HEK293 (cell line): ENCODE measurements around the gene AATK.

Experiments used
- CTCF ChIA-PET: fragments of 350-600 bp; formaldehyde crosslinking; extraction: SDS; loops from one replicate; lab custom pipeline; 2021; ENCODE audit warnings: antibody characterized with exemption; lab: Yijun Ruan, JAX
- POLR2A ChIA-PET: fragments of 300-600 bp; formaldehyde crosslinking; extraction: SDS; loops from one replicate; lab custom pipeline; 2020; ENCODE audit warnings: antibody characterized with exemption, inconsistent platforms; lab: Yijun Ruan, JAX
- H3K27ac ChIP-seq: fragments of 200-500 bp; sonication (Bioruptor generic); 2 replicates; pipeline ENCODE4 v1.5.1; 2014; ENCODE audit warnings: low read depth, low read length, control low read depth, inconsistent platforms; ENCODE audit errors: extremely low read depth
- H3K36me3 ChIP-seq, 2 experiments: fragments of 200-500 bp in 1 of 2; sonication (Bioruptor generic) in 1 of 2; 1 replicate in 1 of 2; 2 replicates in 1 of 2; pipeline ENCODE4 v1.5.1; 2014 to 2017; ENCODE audit warnings: inconsistent platforms in 2 of 2, low read length in 2 of 2; ENCODE audit not compliant: control insufficient read depth in 2 of 2, insufficient read depth in 1 of 2
- H3K4me1 ChIP-seq: fragments of 200-500 bp; sonication (Bioruptor generic); 2 replicates; pipeline ENCODE4 v1.5.1; 2014; ENCODE audit warnings: mild to moderate bottlenecking, low read length, inconsistent platforms; ENCODE audit not compliant: control insufficient read depth, insufficient read depth
- H3K4me3 ChIP-seq: 2 replicates; pipeline ENCODE4 v1.5.1; 2011; ENCODE audit warnings: low read depth, mild to moderate bottlenecking, control low read depth, low read length, moderate library complexity
- H3K9me3 ChIP-seq: fragments of 200-500 bp; sonication (Bioruptor generic); 2 replicates; pipeline ENCODE4 v1.5.1; 2014; ENCODE audit warnings: low read depth, low read length, inconsistent platforms; ENCODE audit not compliant: control insufficient read depth, insufficient read depth
- KLF1 ChIP-seq: fragments of 450-650 bp; formaldehyde crosslinking; IDR thresholded peaks from 2 replicates; pipeline ENCODE4 v1.5.1; 2016; ENCODE audit warnings: missing biosample characterization, missing genetic modification characterization
- MYNN ChIP-seq: fragments of 450-650 bp; formaldehyde crosslinking; IDR thresholded peaks from 2 replicates; pipeline ENCODE4 v1.5.1; 2016; ENCODE audit warnings: missing biosample characterization, missing genetic modification characterization, borderline replicate concordance
- SP2 ChIP-seq: fragments of 450-650 bp; formaldehyde crosslinking; IDR thresholded peaks from 2 replicates; pipeline ENCODE4 v1.5.1; 2016; ENCODE audit warnings: missing biosample characterization, missing genetic modification characterization
- ZBTB48 ChIP-seq: fragments of 450-650 bp; formaldehyde crosslinking; IDR thresholded peaks from 2 replicates; pipeline ENCODE4 v1.5.1; 2016; ENCODE audit warnings: missing biosample characterization, missing genetic modification characterization
- ZFP3 ChIP-seq: fragments of 450-650 bp; formaldehyde crosslinking; IDR thresholded peaks from 2 replicates; pipeline ENCODE4 v1.5.1; 2016; ENCODE audit warnings: low read depth, missing biosample characterization, missing genetic modification characterization
- ZFP69B ChIP-seq: fragments of 450-650 bp; formaldehyde crosslinking; IDR thresholded peaks from 2 replicates; pipeline ENCODE4 v1.5.1; 2016; ENCODE audit warnings: missing biosample characterization, missing genetic modification characterization
- TF ChIP-seq, protein P1 (sequence below): fragments of 450-650 bp; formaldehyde crosslinking; IDR thresholded peaks from 2 replicates; pipeline ENCODE4 v1.5.1; 2016; ENCODE audit warnings: missing biosample characterization, missing genetic modification characterization
- TF ChIP-seq, protein P2 (sequence below): fragments of 450-650 bp; formaldehyde crosslinking; IDR thresholded peaks from 2 replicates; pipeline ENCODE4 v1.5.1; 2017; ENCODE audit warnings: missing biosample characterization, missing genetic modification characterization
- TF ChIP-seq, protein P3 (sequence below): fragments of 450-650 bp; formaldehyde crosslinking; IDR thresholded peaks from 2 replicates; pipeline ENCODE4 v1.5.1; 2016; ENCODE audit warnings: missing biosample characterization, missing genetic modification characterization

Gene AATK

DNA sequence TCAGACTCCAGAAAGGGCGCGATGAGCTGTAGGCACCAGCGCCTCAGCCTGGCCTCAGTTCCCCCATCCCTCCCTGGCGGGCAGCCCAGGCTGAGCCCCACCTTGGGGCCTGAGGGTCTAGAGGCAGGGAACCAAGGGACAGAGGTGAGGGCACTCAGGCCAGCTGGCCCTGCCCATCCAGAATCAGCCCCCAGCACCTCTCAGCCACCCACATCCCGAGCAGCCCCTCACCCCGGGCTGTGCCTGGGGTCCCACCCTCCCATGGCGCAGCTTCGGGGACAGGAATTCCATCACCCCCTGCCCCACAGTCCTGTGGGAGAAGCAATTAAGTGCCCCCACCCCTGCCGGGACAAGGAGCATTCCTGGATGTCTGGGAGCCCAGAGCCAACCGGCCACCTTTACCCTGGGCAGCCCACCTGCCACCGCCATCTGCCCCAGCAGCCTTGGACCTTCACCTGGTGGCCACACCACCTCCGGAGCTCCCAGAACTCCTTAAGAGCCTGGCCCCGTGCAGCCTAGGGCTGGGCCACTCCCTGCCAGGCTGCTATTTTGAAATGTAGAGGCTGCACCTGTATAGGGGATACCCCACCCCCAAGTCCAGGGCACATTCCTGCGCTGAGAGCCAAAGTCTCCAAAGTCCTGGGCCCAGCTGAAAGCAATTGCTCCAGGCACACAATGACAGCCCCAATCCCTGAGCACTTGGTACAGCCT lies 34.4 kb downstream of the AATK start:
- Histone ChIP-seq H3K4me3 (no peak overlapping the region), H3K27ac (no peak overlapping the region), H3K4me1 (no peaks in the 10 kb centered on the region), H3K36me3 (no peaks in the 10 kb centered on the region)
- POLR2A ChIA-PET: interaction anchor here (0.6 kb wide), 1 partner anchor 126 kb away, joined by 8 read pairs; no protein-coding TSS in a partner anchor
- CTCF ChIA-PET: interaction anchor here (0.6 to 1.6 kb wide), 2 partner anchors 11 to 43 kb away, joined by 3 to 6 read pairs; no protein-coding TSS in a partner anchor
- TF ChIP-seq ZBTB48 (no peak), MYNN (tag by site-specific recombination) (peak; percentile 52; the same call in 1 of the 2 replicates)
- TF ChIP-seq, protein P1, sequence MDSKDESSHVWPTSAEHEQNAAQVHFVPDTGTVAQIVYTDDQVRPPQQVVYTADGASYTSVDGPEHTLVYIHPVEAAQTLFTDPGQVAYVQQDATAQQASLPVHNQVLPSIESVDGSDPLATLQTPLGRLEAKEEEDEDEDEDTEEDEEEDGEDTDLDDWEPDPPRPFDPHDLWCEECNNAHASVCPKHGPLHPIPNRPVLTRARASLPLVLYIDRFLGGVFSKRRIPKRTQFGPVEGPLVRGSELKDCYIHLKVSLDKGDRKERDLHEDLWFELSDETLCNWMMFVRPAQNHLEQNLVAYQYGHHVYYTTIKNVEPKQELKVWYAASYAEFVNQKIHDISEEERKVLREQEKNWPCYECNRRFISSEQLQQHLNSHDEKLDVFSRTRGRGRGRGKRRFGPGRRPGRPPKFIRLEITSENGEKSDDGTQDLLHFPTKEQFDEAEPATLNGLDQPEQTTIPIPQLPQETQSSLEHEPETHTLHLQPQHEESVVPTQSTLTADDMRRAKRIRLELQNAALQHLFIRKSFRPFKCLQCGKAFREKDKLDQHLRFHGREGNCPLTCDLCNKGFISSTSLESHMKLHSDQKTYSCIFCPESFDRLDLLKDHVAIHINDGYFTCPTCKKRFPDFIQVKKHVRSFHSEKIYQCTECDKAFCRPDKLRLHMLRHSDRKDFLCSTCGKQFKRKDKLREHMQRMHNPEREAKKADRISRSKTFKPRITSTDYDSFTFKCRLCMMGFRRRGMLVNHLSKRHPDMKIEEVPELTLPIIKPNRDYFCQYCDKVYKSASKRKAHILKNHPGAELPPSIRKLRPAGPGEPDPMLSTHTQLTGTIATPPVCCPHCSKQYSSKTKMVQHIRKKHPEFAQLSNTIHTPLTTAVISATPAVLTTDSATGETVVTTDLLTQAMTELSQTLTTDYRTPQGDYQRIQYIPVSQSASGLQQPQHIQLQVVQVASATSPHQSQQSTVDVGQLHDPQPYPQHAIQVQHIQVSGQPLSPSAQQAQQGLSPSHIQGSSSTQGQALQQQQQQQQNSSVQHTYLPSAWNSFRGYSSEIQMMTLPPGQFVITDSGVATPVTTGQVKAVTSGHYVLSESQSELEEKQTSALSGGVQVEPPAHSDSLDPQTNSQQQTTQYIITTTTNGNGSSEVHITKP (tag by site-specific recombination): 0 out of 2 replicates have a peak, but pooled peaks have one; percentile 27
- TF ChIP-seq, all 188 proteins: peak for 2
- H3K9me3 ChIP-seq: no peaks in the 10 kb centered on the region

DNA sequence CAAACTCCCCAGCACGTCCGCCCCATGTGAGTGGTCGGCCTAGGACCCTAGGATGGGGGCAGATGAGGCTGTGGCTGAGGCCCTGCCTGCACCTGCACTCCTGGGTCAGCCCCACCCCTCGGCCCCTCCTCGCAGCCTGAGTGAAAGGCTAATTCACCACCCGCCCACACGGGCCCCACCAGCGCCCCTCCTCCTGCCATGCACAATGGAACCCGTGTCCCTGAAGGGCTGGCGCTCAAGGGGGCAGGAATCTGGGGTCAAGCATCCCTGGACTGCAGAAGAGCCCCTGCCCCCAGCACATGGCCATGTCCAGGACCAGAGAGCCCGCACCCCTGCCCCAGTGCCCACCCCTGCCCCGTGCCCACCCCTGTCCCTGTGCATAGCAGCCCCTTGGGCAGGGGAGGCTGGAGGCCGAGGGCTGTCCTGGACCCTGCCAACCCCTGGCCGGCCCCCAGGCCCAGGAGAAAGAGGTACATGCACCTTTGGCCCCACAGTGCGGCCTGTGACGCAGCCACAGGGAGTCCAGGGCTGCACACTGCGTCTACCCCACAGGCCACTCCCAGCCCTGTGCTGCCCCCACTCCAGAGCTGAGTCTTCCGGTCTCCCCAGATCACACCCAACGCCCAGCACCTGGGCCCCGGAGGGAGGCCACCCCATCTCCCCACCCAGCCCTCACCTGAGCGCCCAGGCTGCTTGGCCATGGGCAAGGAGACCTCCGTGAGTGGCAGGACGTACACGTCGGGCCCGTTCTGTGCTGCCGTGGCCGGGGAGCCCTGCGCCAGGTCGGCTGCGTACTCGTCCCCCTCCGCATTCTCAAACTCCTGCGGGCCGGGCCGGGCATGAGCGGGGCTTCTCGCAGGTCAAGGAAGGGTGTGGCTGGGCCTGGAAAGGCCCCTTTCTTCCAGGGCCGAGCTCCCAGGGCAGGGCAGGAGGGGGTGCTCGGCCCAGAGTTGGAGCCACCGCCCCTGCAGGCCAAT lies 35.3 kb downstream of the AATK start:
- H3K9me3 ChIP-seq: no peaks in the 10 kb centered on the region
- no peaks in the 10 kb centered on the region for H3K4me1 ChIP-seq
- no peaks in the 10 kb centered on the region for H3K36me3 ChIP-seq
- ChIA-PET CTCF (interaction anchor here (0.5 to 1.6 kb wide), 6 partner anchors 11 to 400 kb away, joined by 3 to 6 read pairs (median 4); no protein-coding TSS in a partner anchor), POLR2A (interaction anchor here (0.6 kb wide), 1 partner anchor 125 kb away, joined by 8 read pairs; no protein-coding TSS in a partner anchor)
- TF ChIP-seq KLF1 (tag by site-specific recombination) (peak; percentile 46; the same call in 1 of the 2 replicates), ZFP3 (tag by site-specific recombination) (no peak), ZFP69B (peak; percentile 58; the same call in 1 of the 2 replicates), SP2 (0 out of 2 replicates have a peak, but pooled peaks have one; percentile 11)
- TF ChIP-seq, protein P2, sequence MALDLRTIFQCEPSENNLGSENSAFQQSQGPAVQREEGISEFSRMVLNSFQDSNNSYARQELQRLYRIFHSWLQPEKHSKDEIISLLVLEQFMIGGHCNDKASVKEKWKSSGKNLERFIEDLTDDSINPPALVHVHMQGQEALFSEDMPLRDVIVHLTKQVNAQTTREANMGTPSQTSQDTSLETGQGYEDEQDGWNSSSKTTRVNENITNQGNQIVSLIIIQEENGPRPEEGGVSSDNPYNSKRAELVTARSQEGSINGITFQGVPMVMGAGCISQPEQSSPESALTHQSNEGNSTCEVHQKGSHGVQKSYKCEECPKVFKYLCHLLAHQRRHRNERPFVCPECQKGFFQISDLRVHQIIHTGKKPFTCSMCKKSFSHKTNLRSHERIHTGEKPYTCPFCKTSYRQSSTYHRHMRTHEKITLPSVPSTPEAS: no peak
- TF ChIP-seq, protein P3, sequence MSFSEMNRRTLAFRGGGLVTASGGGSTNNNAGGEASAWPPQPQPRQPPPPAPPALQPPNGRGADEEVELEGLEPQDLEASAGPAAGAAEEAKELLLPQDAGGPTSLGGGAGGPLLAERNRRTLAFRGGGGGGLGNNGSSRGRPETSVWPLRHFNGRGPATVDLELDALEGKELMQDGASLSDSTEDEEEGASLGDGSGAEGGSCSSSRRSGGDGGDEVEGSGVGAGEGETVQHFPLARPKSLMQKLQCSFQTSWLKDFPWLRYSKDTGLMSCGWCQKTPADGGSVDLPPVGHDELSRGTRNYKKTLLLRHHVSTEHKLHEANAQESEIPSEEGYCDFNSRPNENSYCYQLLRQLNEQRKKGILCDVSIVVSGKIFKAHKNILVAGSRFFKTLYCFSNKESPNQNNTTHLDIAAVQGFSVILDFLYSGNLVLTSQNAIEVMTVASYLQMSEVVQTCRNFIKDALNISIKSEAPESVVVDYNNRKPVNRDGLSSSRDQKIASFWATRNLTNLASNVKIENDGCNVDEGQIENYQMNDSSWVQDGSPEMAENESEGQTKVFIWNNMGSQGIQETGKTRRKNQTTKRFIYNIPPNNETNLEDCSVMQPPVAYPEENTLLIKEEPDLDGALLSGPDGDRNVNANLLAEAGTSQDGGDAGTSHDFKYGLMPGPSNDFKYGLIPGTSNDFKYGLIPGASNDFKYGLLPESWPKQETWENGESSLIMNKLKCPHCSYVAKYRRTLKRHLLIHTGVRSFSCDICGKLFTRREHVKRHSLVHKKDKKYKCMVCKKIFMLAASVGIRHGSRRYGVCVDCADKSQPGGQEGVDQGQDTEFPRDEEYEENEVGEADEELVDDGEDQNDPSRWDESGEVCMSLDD (tag by site-specific recombination): no peak
- no peak overlapping the region for H3K27ac ChIP-seq
- no peak overlapping the region for H3K4me3 ChIP-seq
